AG09309 (cell line): ENCODE results near the gene DDX5.

ENCODE experiments used
- DNase-seq: peaks from one replicate; pipeline ENCODE4 v3.0.0-alpha.2; 2010; ENCODE audit warnings: low read depth
- H3K4me3 ChIP-seq: 2 replicates; pipeline ENCODE4 v1.5.1; 2011; ENCODE audit warnings: mild to moderate bottlenecking, low read depth, low read length, moderate library complexity; ENCODE audit not compliant: control insufficient read depth
- CTCF ChIP-seq: IDR thresholded peaks from 2 replicates; pipeline ENCODE4 v1.5.1; 2011; ENCODE audit warnings: mild to moderate bottlenecking, low read depth, low read length, inconsistent platforms; ENCODE audit not compliant: insufficient read depth, control insufficient read depth; ENCODE audit errors: missing control alignments

DDX5 gene

GRCh38 chr17:64533784-64534183 lies 27.7 kb upstream of the DDX5 start:
- H3K4me3 ChIP-seq = no peak overlapping the region
- TF ChIP-seq CTCF = no peak
- no peak for DNase-seq

- no peak for DNase-seq
- no peak overlapping the region for H3K4me3 ChIP-seq
- TF ChIP-seq CTCF = no peak
Measured at GRCh38 chr17:64532409-64532808, 26.3 kb upstream of the DDX5 start.

GRCh38 chr17:64531955-64532371 lies 25.9 kb upstream of the DDX5 start:
- peak; percentile 56 for DNase-seq
- TF ChIP-seq CTCF = no peak
- no peak overlapping the region for H3K4me3 ChIP-seq

GRCh38 chr17:64529221-64529620 lies 23.1 kb upstream of the DDX5 start:
- DNase-seq = no peak
- no peak overlapping the region for H3K4me3 ChIP-seq
- TF ChIP-seq CTCF = no peak

- H3K4me3 ChIP-seq = no peak overlapping the region
- no peak for DNase-seq
- TF ChIP-seq CTCF = no peak
Measured at GRCh38 chr17:64527914-64528313, 21.8 kb upstream of the DDX5 start.

GRCh38 chr17:64520359-64520758 lies 14.3 kb upstream of the DDX5 start:
- H3K4me3 ChIP-seq = no peak overlapping the region
- no peak for DNase-seq
- TF ChIP-seq CTCF = no peak

- H3K4me3 ChIP-seq = no peak overlapping the region
- no peak for TF ChIP-seq CTCF
- DNase-seq = no peak
Measured at GRCh38 chr17:64519601-64520000, 13.5 kb upstream of the DDX5 start.
